ENCODE results near the gene PACRG.

DNA sequence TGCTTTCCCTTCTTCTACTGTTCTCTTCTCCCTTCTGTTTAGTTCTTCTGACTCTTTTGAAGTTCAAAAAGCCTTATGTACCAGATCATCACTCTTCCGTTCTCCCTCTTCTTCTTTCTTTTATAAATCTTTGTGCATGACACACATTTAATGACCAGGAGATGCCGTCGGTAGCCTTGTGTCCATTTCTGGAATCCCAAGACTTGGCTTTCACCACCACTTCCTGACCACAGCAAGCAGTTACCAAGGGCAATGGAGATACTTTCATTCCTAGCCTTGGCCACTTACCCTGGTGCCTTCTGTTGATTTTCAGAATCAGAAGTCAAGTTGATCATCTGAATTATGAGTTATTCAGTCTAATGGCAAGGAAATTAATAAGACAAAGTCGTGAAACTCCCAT lies 418.3 kb downstream of the PACRG start:
- TF ChIP-seq SP1 (CRISPR knock-in tag; conservative IDR thresholded peaks at IDR 0.05) (no peak), ATF1 (CRISPR knock-in tag; IDR thresholded peaks at IDR 0.05) (no peak), TCF7 (CRISPR knock-in tag; IDR thresholded peaks at IDR 0.05; ENCODE audit: low read depth) (no peak), NR2C2 (CRISPR knock-in tag; IDR thresholded peaks at IDR 0.05) (no peak)
- TF ChIP-seq, protein P1, sequence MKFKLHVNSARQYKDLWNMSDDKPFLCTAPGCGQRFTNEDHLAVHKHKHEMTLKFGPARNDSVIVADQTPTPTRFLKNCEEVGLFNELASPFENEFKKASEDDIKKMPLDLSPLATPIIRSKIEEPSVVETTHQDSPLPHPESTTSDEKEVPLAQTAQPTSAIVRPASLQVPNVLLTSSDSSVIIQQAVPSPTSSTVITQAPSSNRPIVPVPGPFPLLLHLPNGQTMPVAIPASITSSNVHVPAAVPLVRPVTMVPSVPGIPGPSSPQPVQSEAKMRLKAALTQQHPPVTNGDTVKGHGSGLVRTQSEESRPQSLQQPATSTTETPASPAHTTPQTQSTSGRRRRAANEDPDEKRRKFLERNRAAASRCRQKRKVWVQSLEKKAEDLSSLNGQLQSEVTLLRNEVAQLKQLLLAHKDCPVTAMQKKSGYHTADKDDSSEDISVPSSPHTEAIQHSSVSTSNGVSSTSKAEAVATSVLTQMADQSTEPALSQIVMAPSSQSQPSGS (CRISPR knock-in tag; IDR thresholded peaks at IDR 0.05; ENCODE audit: borderline replicate concordance, low read depth) = no peak
- TF ChIP-seq, protein P2, sequence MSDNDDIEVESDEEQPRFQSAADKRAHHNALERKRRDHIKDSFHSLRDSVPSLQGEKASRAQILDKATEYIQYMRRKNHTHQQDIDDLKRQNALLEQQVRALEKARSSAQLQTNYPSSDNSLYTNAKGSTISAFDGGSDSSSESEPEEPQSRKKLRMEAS (CRISPR knock-in tag; IDR thresholded peaks at IDR 0.05) = no peak
- TF ChIP-seq, protein P3, sequence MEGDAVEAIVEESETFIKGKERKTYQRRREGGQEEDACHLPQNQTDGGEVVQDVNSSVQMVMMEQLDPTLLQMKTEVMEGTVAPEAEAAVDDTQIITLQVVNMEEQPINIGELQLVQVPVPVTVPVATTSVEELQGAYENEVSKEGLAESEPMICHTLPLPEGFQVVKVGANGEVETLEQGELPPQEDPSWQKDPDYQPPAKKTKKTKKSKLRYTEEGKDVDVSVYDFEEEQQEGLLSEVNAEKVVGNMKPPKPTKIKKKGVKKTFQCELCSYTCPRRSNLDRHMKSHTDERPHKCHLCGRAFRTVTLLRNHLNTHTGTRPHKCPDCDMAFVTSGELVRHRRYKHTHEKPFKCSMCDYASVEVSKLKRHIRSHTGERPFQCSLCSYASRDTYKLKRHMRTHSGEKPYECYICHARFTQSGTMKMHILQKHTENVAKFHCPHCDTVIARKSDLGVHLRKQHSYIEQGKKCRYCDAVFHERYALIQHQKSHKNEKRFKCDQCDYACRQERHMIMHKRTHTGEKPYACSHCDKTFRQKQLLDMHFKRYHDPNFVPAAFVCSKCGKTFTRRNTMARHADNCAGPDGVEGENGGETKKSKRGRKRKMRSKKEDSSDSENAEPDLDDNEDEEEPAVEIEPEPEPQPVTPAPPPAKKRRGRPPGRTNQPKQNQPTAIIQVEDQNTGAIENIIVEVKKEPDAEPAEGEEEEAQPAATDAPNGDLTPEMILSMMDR (IDR thresholded peaks at IDR 0.05) = no peak
- TF ChIP-seq, protein P4, sequence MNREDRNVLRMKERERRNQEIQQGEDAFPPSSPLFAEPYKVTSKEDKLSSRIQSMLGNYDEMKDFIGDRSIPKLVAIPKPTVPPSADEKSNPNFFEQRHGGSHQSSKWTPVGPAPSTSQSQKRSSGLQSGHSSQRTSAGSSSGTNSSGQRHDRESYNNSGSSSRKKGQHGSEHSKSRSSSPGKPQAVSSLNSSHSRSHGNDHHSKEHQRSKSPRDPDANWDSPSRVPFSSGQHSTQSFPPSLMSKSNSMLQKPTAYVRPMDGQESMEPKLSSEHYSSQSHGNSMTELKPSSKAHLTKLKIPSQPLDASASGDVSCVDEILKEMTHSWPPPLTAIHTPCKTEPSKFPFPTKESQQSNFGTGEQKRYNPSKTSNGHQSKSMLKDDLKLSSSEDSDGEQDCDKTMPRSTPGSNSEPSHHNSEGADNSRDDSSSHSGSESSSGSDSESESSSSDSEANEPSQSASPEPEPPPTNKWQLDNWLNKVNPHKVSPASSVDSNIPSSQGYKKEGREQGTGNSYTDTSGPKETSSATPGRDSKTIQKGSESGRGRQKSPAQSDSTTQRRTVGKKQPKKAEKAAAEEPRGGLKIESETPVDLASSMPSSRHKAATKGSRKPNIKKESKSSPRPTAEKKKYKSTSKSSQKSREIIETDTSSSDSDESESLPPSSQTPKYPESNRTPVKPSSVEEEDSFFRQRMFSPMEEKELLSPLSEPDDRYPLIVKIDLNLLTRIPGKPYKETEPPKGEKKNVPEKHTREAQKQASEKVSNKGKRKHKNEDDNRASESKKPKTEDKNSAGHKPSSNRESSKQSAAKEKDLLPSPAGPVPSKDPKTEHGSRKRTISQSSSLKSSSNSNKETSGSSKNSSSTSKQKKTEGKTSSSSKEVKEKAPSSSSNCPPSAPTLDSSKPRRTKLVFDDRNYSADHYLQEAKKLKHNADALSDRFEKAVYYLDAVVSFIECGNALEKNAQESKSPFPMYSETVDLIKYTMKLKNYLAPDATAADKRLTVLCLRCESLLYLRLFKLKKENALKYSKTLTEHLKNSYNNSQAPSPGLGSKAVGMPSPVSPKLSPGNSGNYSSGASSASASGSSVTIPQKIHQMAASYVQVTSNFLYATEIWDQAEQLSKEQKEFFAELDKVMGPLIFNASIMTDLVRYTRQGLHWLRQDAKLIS (CRISPR knock-in tag; IDR thresholded peaks at IDR 0.05; ENCODE audit: borderline replicate concordance) = no peak
- TF ChIP-seq, protein P5, sequence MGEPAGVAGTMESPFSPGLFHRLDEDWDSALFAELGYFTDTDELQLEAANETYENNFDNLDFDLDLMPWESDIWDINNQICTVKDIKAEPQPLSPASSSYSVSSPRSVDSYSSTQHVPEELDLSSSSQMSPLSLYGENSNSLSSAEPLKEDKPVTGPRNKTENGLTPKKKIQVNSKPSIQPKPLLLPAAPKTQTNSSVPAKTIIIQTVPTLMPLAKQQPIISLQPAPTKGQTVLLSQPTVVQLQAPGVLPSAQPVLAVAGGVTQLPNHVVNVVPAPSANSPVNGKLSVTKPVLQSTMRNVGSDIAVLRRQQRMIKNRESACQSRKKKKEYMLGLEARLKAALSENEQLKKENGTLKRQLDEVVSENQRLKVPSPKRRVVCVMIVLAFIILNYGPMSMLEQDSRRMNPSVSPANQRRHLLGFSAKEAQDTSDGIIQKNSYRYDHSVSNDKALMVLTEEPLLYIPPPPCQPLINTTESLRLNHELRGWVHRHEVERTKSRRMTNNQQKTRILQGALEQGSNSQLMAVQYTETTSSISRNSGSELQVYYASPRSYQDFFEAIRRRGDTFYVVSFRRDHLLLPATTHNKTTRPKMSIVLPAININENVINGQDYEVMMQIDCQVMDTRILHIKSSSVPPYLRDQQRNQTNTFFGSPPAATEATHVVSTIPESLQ (CRISPR knock-in tag; IDR thresholded peaks at IDR 0.05) = no peak
- TF ChIP-seq, protein P6, sequence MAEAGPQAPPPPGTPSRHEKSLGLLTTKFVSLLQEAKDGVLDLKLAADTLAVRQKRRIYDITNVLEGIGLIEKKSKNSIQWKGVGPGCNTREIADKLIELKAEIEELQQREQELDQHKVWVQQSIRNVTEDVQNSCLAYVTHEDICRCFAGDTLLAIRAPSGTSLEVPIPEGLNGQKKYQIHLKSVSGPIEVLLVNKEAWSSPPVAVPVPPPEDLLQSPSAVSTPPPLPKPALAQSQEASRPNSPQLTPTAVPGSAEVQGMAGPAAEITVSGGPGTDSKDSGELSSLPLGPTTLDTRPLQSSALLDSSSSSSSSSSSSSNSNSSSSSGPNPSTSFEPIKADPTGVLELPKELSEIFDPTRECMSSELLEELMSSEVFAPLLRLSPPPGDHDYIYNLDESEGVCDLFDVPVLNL (CRISPR knock-in tag; IDR thresholded peaks at IDR 0.05; ENCODE audit: borderline replicate concordance, low read depth) = no peak
